Calu3 (cell line): ENCODE data around the gene TRIM71. TPM values are rescaled to one million over a fixed set of nuclear protein-coding genes. Genes with fewer than 3 reads are reported as not detected.

Experiments used
- BruUV-seq: library from RNA; stranded (reverse); fragments of 400-500 nt; replicated peaks from 2 replicates; lab custom pipeline; 2021; lab: Mats Ljungman, UMichigan
- CTCF ChIA-PET: fragments of 300-600 bp; sonication (Branson Sonifier 250); formaldehyde crosslinking; loops from one replicate; lab custom pipeline; 2022; ENCODE audit warnings: antibody characterized with exemption; lab: Charles Lee
- DNase-seq: peaks from one replicate; pipeline ENCODE4 v3.0.0; 2022
- H3K27ac Mint-ChIP-seq: one replicate; pipeline ENCODE4 v1.8.0; 2022; ENCODE audit warnings: mixed read lengths; ENCODE audit not compliant: unreplicated experiment
- H3K27me3 Mint-ChIP-seq: one replicate; pipeline ENCODE4 v1.8.0; 2022; ENCODE audit warnings: mixed read lengths; ENCODE audit not compliant: unreplicated experiment
- H3K36me3 Mint-ChIP-seq: one replicate; pipeline ENCODE4 v1.8.0; 2022; ENCODE audit warnings: mild to moderate bottlenecking, moderate library complexity, mixed read lengths; ENCODE audit not compliant: insufficient read depth, unreplicated experiment
- H3K4me1 Mint-ChIP-seq: one replicate; pipeline ENCODE4 v1.8.0; 2022; ENCODE audit warnings: mild to moderate bottlenecking, low read depth, mixed read lengths; ENCODE audit not compliant: unreplicated experiment
- H3K4me3 Mint-ChIP-seq: one replicate; pipeline ENCODE4 v1.8.0; 2022; ENCODE audit warnings: mild to moderate bottlenecking, low read depth, moderate library complexity, mixed read lengths; ENCODE audit not compliant: unreplicated experiment
- H3K9me3 Mint-ChIP-seq: one replicate; pipeline ENCODE4 v1.8.0; 2022; ENCODE audit warnings: low read depth, mixed read lengths; ENCODE audit not compliant: unreplicated experiment
- intact Hi-C: fragments of 100-400 bp; cut with micrococcal nuclease; formaldehyde crosslinking; loops from one replicate; pipeline ENCODE4 v1.10.0; 2022; ENCODE audit not compliant: unreplicated experiment
- total RNA-seq: library from RNA; stranded (reverse); gene quantifications from 2 replicates; pipeline ENCODE4 v1.2.3, GENCODE V29; 2022
- TF ChIP-seq, protein P1 (sequence below): fragments of 200-600 bp; IDR thresholded peaks from one replicate; pipeline ENCODE4 v1.8.0; 2022; ENCODE audit warnings: antibody characterized with exemption; ENCODE audit not compliant: unreplicated experiment

TRIM71 gene
- total RNA-seq, 1 experiment from 2014 or later: not detected

DNA sequence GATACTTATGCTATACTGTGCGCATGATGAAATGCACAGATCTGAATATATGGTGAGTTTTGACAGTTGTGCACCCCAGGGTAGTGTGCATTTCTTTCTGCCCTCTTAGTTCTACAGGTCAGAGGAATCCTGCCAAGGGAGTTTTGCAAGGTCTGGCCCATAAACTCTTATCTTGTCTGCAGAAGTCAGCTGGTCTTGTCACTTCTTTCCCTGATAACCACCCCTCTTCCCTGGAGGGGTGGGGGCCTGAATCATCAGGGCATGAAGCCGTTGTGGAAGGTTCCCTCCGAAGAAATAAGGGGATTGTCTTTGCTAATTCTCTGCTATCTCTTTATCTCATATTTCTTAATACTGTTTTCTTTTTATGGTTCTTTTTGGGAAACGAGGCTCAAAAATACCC is 30.4 kb downstream of the TRIM71 start:
- H3K9me3 Mint-ChIP-seq: no peaks in the 10 kb centered on the region
- no peaks in the 10 kb centered on the region for H3K36me3 Mint-ChIP-seq
- DNase-seq: no peak
- H3K4me3 Mint-ChIP-seq: no peak overlapping the region
- H3K27ac Mint-ChIP-seq: no peak overlapping the region
- peaks cover 18% of the 10 kb centered on the region for H3K27me3 Mint-ChIP-seq
- TF ChIP-seq, protein P1, sequence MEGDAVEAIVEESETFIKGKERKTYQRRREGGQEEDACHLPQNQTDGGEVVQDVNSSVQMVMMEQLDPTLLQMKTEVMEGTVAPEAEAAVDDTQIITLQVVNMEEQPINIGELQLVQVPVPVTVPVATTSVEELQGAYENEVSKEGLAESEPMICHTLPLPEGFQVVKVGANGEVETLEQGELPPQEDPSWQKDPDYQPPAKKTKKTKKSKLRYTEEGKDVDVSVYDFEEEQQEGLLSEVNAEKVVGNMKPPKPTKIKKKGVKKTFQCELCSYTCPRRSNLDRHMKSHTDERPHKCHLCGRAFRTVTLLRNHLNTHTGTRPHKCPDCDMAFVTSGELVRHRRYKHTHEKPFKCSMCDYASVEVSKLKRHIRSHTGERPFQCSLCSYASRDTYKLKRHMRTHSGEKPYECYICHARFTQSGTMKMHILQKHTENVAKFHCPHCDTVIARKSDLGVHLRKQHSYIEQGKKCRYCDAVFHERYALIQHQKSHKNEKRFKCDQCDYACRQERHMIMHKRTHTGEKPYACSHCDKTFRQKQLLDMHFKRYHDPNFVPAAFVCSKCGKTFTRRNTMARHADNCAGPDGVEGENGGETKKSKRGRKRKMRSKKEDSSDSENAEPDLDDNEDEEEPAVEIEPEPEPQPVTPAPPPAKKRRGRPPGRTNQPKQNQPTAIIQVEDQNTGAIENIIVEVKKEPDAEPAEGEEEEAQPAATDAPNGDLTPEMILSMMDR: no peak
- no peaks in the 10 kb centered on the region for H3K4me1 Mint-ChIP-seq
- intact Hi-C loops: no loop called here
- CTCF ChIA-PET: no interaction called here
- BruUV-seq: no TSS peak

DNA sequence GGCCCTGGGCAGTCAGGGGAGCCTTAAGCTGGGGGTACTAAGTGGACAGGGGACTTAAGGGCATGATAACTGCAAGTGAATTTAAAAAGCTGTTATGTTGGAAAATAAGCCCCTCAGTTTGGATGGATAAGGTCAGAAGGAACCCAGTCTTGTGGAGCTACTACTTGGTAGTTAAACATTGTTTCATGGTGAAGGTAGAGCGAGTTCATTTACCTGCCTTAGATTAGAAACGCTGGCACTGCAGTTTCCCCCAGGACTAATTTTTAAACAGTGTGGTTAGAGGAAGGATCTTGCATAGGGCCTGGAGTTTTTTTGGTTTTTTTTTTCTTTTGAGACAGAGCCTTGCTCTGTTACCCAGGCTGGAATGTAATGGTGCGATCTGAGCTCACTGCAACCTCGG is 31.2 kb downstream of the TRIM71 start:
- H3K27me3 Mint-ChIP-seq: peaks cover 18% of the 10 kb centered on the region
- intact Hi-C loops: no loop called here
- TF ChIP-seq, protein P1: no peak
- H3K9me3 Mint-ChIP-seq: no peaks in the 10 kb centered on the region
- H3K4me1 Mint-ChIP-seq: no peaks in the 10 kb centered on the region
- no peak for DNase-seq
- H3K36me3 Mint-ChIP-seq: no peaks in the 10 kb centered on the region
- no peak overlapping the region for H3K27ac Mint-ChIP-seq
- no peak overlapping the region for H3K4me3 Mint-ChIP-seq
- CTCF ChIA-PET: no interaction called here
- no TSS peak for BruUV-seq

DNA sequence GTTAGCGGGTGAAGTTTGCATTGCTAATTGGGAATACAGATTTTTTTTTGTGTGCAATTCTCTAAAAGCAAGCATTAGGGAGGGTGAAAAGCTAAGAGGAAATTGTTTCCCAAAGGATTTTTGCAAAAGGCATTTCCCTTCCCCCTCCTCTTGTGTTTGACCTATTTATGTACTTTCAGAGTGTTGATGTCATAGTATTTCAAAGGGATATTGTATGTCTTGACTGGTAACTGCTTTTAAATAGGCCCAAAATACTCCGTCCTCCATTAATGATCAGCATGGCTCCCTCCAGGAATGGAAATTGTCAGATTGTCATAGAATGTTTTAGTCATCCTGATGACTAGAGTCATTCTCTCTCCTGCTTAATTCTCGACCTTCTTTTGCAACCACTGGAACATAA is 32.4 kb downstream of the TRIM71 start:
- intact Hi-C loops: no loop called here
- no TSS peak for BruUV-seq
- Mint-ChIP-seq H3K27ac (no peak overlapping the region), H3K4me3 (no peak overlapping the region), H3K36me3 (no peaks in the 10 kb centered on the region), H3K27me3 (peaks cover 30% of the 10 kb centered on the region), H3K4me1 (no peaks in the 10 kb centered on the region), H3K9me3 (no peaks in the 10 kb centered on the region)
- CTCF ChIA-PET: interaction anchor here (1.0 kb wide), 1 partner anchor 8 kb away, joined by 4 read pairs; no protein-coding TSS in a partner anchor
- no peak for DNase-seq
- TF ChIP-seq, protein P1: no peak

DNA sequence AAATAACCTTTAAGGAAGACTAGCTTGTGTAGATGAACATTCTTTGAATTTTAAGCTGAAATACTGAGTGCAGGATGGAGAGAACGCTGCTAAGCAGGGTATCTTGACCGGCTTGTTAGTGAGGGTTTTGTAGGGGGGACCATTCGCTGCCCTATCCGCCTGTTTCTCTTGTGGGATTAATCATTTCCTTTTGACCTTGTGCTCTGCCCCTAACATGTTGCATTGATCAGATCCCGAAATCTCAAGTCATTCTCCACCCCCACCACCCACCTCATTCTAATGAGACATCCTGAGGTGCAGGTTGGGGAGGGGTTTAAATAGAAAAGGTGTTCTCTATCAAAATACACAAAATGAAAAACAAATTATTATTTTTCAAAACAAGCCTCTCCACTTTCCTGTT is 32.8 kb downstream of the TRIM71 start:
- TF ChIP-seq, protein P1: no peak
- CTCF ChIA-PET: interaction anchor here (1.0 kb wide), 1 partner anchor 9 kb away, joined by 4 read pairs; no protein-coding TSS in a partner anchor
- no peaks in the 10 kb centered on the region for H3K36me3 Mint-ChIP-seq
- no peaks in the 10 kb centered on the region for H3K4me1 Mint-ChIP-seq
- no peak overlapping the region for H3K4me3 Mint-ChIP-seq
- H3K27ac Mint-ChIP-seq: no peak overlapping the region
- BruUV-seq: no TSS peak
- peaks cover 34% of the 10 kb centered on the region for H3K27me3 Mint-ChIP-seq
- no peaks in the 10 kb centered on the region for H3K9me3 Mint-ChIP-seq
- intact Hi-C loops: no loop called here
- DNase-seq: no peak
